ENCODE results near the gene RANBP1.
A peak's percentile ranks its signal among the peaks of the same experiment; 100 is the strongest.

RANBP1 gene

DNA sequence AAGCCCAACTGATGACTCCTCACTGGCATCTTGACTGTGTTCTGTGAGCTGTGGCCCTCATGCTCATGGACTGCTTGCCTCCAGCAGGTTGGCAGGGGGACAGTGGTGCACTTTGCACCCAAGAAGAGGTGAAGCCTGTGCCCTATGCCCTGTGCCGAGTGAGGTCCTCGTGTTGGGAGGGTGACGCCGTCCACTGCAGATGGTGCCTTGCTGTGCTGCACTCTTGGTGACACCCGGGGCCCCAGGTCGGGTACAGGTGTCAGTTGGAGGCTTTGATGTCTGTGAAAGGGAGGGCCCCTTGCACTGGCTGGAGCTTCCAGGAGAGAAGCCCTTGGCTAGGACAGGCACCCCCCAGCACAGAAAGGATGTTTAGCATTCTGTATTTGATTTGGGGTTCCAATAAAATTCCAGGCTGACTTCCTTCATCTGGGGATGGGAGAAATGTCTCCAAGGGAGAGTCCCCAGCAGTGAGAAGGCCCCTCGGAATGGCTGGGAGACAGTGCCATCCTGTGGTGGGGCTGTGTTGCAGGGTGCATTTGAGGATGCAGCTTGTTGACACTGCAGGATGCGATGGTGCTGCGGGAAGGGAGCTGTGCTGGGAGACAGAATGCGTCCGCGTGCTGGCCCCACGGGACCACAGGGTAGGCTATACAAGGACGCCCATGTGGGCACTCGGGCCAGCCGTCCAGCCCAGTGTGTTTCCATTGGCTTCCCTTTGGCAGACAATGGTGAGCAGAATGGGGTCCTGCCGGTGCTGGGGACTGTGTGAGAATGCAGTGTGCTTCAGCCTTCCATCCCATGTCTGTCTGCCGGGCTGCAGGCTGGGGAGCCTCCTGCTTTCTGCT is 13.2 kb downstream of the RANBP1 start:
- no peak overlapping the region for H3K27ac ChIP-seq
- TF ChIP-seq EZH2 (IDR thresholded peaks at IDR 0.05) (no peak), POLR2AphosphoS5 (IDR thresholded peaks at IDR 0.05; ENCODE audit: borderline replicate concordance, low read depth, low read length) (no peak), FOXP2 (optimal IDR thresholded peaks at IDR 0.05; ENCODE audit: control extremely low read depth, extremely low read length, insufficient read depth) (no peak)
- H3K36me3 ChIP-seq (ENCODE audit: insufficient read depth, low read length), result peaks cover 40% of the 10 kb centered on the region
- no peak overlapping the region for H3K9ac ChIP-seq (ENCODE audit: insufficient read length)
- no peak overlapping the region for H3K4me3 ChIP-seq
- no peak for DNase-seq (ENCODE audit: low read depth, low spot score)
- H3K9me3 ChIP-seq (ENCODE audit: low read depth, low read length), result no peaks in the 10 kb centered on the region

DNA sequence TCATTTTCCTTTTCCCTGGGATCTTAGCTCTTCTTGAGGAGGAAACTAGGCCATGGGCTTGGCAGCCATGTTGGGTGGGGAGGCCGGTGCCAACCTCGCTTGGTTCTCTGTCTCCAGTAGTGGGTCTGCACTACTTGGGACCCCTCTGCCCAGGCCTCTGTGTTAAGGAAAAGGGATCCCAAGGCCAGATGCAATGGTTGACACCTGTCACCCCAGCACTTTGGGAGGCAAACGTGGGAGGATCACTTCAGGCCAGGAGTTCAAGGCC is 13.8 kb downstream of the RANBP1 start:
- Histone ChIP-seq H3K9ac (ENCODE audit: insufficient read length) (no peak overlapping the region), H3K27ac (no peak overlapping the region), H3K9me3 (ENCODE audit: low read depth, low read length) (no peaks in the 10 kb centered on the region), H3K4me3 (no peak overlapping the region), H3K36me3 (ENCODE audit: insufficient read depth, low read length) (peaks cover 34% of the 10 kb centered on the region; the same call in 1 of the 2 replicates)
- DNase-seq (ENCODE audit: low read depth, low spot score), result no peak
- no peak for TF ChIP-seq POLR2AphosphoS5 (IDR thresholded peaks at IDR 0.05; ENCODE audit: borderline replicate concordance, low read depth, low read length)
- no peak for TF ChIP-seq EZH2 (IDR thresholded peaks at IDR 0.05)
- no peak for TF ChIP-seq FOXP2 (optimal IDR thresholded peaks at IDR 0.05; ENCODE audit: control extremely low read depth, extremely low read length, insufficient read depth)

DNA sequence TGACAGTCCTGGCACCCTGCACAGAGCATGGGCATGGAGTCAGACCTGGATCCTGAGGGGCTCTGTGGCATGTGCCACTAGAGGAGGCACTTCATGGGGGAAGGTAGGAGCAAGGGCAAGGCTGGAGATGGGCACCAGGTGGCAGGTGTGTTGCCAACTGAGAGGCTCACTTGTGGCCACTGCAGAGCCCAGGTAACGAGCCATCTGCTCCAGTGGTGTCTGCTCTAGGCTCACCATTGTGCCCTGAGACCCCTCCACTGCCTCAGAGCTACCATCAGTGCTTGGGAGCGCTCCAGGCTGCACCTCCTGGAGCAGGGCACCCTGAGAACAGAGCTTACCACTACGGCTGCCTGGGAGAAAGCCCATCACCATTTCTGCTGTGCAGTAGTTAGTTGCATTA is 14.4 kb downstream of the RANBP1 start:
- Histone ChIP-seq H3K4me3 (no peak overlapping the region; the same call in 1 of the 2 replicates), H3K9me3 (ENCODE audit: low read depth, low read length) (no peaks in the 10 kb centered on the region), H3K36me3 (ENCODE audit: insufficient read depth, low read length) (peaks cover 28% of the 10 kb centered on the region; the same call in 1 of the 2 replicates), H3K9ac (ENCODE audit: insufficient read length) (no peak overlapping the region), H3K27ac (no peak overlapping the region)
- DNase-seq (ENCODE audit: low read depth, low spot score), result no peak
- TF ChIP-seq EZH2 (IDR thresholded peaks at IDR 0.05), result no peak
- TF ChIP-seq POLR2AphosphoS5 (IDR thresholded peaks at IDR 0.05; ENCODE audit: borderline replicate concordance, low read depth, low read length), result no peak
- TF ChIP-seq FOXP2 (optimal IDR thresholded peaks at IDR 0.05; ENCODE audit: control extremely low read depth, extremely low read length, insufficient read depth), result no peak

DNA sequence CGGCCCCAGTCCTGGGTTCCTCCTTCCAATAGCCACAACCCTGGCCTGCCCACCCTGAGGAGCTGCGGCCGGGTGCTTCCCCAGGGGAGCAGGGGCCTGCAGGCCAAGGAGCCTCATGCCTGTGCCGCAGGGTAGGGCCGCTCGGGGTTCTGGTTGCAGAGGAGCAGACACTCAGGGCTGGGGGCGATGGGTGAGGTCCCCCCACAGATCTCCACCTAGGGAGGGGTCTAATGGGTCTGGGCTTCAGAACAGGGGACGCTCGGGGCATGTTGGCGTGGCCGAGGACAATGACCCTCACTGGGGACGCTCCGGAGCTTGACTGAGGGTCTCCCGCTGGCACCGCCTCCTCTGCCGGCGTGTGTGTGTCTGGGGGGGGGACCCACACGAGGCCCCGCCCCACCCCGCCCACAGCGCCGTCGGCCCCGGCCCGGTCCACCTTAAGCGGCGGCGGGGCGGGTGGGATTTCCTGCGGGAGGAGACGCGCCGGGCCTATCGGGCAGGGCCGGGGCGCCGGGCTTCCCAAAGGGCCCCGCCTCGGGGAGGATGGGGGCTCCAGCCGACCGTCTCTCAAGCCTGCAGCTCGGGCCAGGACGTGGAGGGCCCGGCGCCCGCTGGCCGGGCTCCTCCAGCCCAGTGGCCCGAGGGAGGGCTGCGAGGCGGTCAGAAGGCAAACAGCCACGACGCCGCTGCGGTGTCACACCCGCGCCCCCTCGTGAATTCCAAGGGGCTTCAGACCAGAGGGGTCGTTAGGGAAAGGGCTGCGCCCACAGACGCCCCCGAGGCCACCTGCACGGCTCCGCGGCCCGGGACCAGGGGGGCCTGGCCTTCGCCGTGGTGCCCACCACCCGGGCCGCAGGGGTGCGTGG is 15.1 kb downstream of the RANBP1 start:
- TF ChIP-seq FOXP2 (optimal IDR thresholded peaks at IDR 0.05; ENCODE audit: control extremely low read depth, extremely low read length, insufficient read depth) (no peak), POLR2AphosphoS5 (IDR thresholded peaks at IDR 0.05; ENCODE audit: borderline replicate concordance, low read depth, low read length) (no peak; the same call in 1 of the 2 replicates), EZH2 (IDR thresholded peaks at IDR 0.05) (no peak)
- peaks cover 22% of the 10 kb centered on the region; the same call in 1 of the 2 replicates for H3K36me3 ChIP-seq (ENCODE audit: insufficient read depth, low read length)
- H3K4me3 ChIP-seq, result peak overlapping the region; percentile 83
- H3K9ac ChIP-seq (ENCODE audit: insufficient read length), result peak overlapping the region; percentile 72
- H3K9me3 ChIP-seq (ENCODE audit: low read depth, low read length), result no peaks in the 10 kb centered on the region
- DNase-seq (ENCODE audit: low read depth, low spot score), result no peak
- no peak overlapping the region for H3K27ac ChIP-seq

DNA sequence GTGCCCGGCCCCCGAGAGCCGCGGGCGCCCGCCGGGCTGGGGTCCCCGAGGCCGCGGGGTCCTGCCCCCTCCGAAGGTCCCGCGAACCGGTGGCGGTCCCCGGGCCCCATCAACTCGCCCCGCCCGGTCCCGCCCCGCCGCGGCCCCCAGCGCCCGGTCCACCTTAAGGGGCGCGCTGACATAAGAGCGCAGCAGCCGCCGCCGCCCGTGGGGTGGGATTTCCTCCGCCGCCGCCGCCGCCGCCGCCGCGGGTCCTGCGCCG is 15.6 kb downstream of the RANBP1 start, which contains the start of gene ZDHHC8:
Gene ZDHHC8, plus strand, starts transcription at position 208 of the 262 bp plus-strand sequence. CDS start 144 bp downstream, outside the sequence.
- no peak within 1 kb of the TSS for H3K27ac ChIP-seq
- no peak for DNase-seq (ENCODE audit: low read depth, low spot score)
- no peaks in the 10 kb centered on the region for H3K9me3 ChIP-seq (ENCODE audit: low read depth, low read length)
- peak within 1 kb of the TSS; percentile 83 for H3K4me3 ChIP-seq
- TF ChIP-seq POLR2AphosphoS5 (IDR thresholded peaks at IDR 0.05; ENCODE audit: borderline replicate concordance, low read depth, low read length) (no peak), EZH2 (IDR thresholded peaks at IDR 0.05) (no peak)
- peak within 1 kb of the TSS; percentile 72 for H3K9ac ChIP-seq (ENCODE audit: insufficient read length)
- peaks cover 16% of the 10 kb centered on the region; the same call in 1 of the 2 replicates for H3K36me3 ChIP-seq (ENCODE audit: insufficient read depth, low read length)

DNA sequence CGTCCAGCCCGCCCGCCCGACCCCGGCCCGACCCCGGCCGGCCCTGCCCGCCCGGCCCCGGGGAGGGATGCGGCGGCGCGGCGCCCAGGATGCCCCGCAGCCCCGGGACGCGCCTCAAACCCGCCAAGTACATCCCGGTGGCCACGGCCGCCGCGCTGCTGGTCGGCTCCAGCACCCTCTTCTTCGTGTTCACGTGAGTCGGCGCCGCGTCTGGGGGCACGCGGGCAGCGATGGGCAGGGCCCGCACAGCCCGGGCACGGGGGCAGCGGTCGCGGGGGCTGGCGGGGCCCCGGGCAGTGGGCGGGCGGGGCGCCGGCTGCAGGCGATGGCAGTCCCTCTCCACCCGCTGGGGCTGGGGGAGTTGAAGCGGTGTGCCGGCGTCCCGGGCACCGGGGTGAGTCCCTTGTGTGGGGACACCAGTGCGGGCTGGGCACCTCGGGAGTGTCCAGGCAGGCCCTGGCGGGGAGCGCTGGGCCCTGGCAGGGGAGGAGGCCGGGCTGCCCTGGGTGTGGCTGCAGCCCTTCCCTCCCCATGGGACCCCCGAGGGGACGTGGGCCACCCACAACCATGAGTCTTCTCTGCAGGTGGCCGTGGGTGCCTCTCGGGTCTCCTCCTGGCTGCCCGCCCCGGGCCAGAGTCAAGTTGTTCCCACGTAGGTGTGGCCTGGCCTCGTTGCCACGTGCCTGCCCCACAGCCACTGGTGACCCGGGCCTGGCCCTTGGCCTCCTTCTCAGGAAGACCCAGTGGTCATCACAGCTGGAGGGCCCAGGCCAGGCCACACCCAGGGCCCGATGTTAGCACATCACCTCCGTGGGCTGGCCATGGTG is 16.2 kb downstream of the RANBP1 start:
- Histone ChIP-seq H3K36me3 (ENCODE audit: insufficient read depth, low read length) (peaks cover 10% of the 10 kb centered on the region; the same call in 1 of the 2 replicates), H3K4me3 (peak overlapping the region; percentile 76), H3K9me3 (ENCODE audit: low read depth, low read length) (no peaks in the 10 kb centered on the region), H3K9ac (ENCODE audit: insufficient read length) (peak overlapping the region; percentile 57), H3K27ac (no peak overlapping the region)
- TF ChIP-seq FOXP2 (optimal IDR thresholded peaks at IDR 0.05; ENCODE audit: control extremely low read depth, extremely low read length, insufficient read depth) (no peak), EZH2 (IDR thresholded peaks at IDR 0.05) (no peak), POLR2AphosphoS5 (IDR thresholded peaks at IDR 0.05; ENCODE audit: borderline replicate concordance, low read depth, low read length) (no peak)
- DNase-seq (ENCODE audit: low read depth, low spot score), result no peak

DNA sequence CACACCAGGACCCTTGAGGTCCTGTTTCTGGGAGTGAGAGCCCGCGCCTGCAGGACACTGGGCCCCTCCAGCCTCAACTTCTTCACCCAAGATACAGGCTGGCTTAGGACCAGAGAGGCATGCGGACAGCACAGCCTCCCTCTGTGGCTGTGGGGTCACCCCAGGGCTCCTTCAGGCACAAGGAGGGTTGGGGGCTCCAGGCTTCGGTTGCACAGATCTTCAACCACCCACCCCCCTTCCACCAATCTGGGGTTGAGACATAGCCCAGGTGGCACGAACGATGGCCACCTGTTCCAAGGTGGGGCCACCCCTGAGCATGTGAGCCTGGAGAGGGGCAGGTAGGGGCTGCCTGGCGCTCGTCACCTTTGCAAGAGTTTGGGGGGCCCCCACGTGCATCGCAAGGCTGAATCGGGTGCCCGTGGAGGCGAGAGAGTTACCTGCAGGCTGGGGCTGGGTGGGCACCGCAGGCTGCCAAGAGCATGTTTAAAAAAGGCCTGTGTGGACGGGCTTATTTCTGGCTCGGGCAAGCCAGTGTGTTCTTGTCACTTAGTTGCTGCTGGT is 16.9 kb downstream of the RANBP1 start:
- no peak for DNase-seq (ENCODE audit: low read depth, low spot score)
- peak overlapping the region; percentile 76 for H3K4me3 ChIP-seq
- H3K9ac ChIP-seq (ENCODE audit: insufficient read length), result peak overlapping the region; percentile 57
- TF ChIP-seq EZH2 (IDR thresholded peaks at IDR 0.05) (no peak), FOXP2 (optimal IDR thresholded peaks at IDR 0.05; ENCODE audit: control extremely low read depth, extremely low read length, insufficient read depth) (no peak), POLR2AphosphoS5 (IDR thresholded peaks at IDR 0.05; ENCODE audit: borderline replicate concordance, low read depth, low read length) (no peak)
- 0 out of 2 replicates have a peak, but pooled peaks cover 4% of the 10 kb centered on the region for H3K36me3 ChIP-seq (ENCODE audit: insufficient read depth, low read length)
- H3K9me3 ChIP-seq (ENCODE audit: low read depth, low read length), result no peaks in the 10 kb centered on the region
- no peak overlapping the region for H3K27ac ChIP-seq

Data from SK-N-MC (cell line).